ACHN (cell line): ENCODE data around the gene MORN1.
A peak's percentile ranks its signal among the peaks of the same experiment; 100 is the strongest.

ENCODE experiments used
- DNase-seq: peaks from one replicate; pipeline ENCODE4 v3.0.0-alpha.2; 2015
- in situ Hi-C: cut with HindIII; loops from 2 replicates; pipeline ENCODE4 v1.10.0; 2017; ENCODE audit warnings: low sequenced_read_pairs, low pct_ligation_motif_present, low pct_unique_long_range_greater_than_20kb

Gene MORN1

GRCh38 chr1:2427051-2427450, 35.7 kb upstream of the MORN1 start:
- DNase-seq, result no peak
- in situ Hi-C loops, result no loop called here

- DNase-seq, result no peak
- in situ Hi-C loops, result no loop called here
Measured at GRCh38 chr1:2426540-2426939, 35.2 kb upstream of the MORN1 start.

DNA sequence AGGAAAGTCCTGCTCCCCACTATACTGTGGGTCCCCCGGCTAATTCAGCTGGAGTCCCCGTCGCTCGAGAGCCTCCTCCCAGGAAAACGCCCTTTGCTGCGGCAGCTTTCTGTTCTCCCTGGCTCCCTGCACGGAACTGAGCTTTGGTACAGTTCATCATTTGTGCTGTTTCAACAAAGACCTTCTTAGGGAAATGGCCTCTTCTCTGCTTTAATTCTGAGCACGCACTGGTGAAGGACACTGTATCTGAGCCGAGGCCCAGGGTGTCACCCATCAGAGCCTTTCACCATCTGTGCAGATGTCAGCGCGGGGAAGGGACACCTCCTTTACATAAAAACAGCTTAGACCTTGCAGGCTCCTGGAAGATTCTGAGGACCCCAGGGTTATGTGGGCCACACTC, 34.5 kb upstream of the MORN1 start:
- in situ Hi-C loops, result no loop called here
- DNase-seq, result no peak

GRCh38 chr1:2422523-2422922, 31.2 kb upstream of the MORN1 start:
- in situ Hi-C loops, result loop anchor here (25.0 kb wide), 1 partner anchor 90 kb away; no protein-coding TSS in a partner anchor
- no peak for DNase-seq

DNA sequence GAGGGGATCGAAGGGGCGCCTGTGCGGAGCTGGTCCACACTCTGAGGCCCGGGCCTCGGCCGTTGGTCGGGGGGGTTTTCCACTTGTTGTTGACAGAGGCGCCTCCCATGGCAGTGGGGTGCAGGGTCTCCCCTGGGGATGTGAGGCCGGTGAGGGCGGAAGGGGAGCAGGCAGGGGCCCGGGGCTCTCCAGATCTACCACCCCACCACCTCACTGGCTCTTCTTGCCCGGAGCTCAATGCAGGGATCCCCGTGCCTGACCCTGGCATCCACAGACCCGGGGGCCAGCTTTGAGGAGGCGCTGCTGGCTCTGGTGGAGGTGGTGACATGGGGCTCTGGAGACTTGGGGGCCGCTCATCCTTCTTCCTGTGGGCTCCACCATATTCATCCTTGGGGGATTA, 28.1 kb upstream of the MORN1 start:
- no peak for DNase-seq
- in situ Hi-C loops, result loop anchor here (25.0 kb wide), 1 partner anchor 93 kb away; no protein-coding TSS in a partner anchor

DNA sequence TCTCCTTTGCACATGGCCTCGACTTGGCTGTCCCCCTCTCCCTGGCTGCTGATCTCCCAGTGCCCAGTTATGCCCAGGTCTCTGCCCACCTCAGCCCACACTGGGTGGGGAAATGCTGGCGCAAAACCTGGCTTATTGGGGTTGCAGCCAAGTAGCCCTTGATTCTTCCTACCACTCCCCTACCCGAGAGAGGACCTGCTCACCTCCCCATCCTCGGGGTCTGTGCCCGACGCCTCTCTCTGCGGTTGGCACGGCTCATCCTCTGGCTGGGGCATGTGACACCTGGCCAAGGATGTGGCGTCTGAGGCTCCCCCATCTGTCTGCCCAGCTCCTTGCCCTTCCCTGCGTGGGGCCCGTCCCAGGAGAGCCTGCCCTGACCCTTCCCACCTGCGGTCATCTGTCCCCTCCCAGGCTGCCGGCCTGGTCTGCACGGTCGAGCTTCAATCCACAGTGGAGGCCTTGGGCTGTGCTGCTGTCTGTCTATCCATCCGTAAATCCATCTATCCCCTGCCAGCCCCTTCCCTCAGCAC, 27.5 kb upstream of the MORN1 start:
- in situ Hi-C loops, result loop anchor here (25.0 kb wide), 1 partner anchor 93 kb away; no protein-coding TSS in a partner anchor
- no peak for DNase-seq

DNA sequence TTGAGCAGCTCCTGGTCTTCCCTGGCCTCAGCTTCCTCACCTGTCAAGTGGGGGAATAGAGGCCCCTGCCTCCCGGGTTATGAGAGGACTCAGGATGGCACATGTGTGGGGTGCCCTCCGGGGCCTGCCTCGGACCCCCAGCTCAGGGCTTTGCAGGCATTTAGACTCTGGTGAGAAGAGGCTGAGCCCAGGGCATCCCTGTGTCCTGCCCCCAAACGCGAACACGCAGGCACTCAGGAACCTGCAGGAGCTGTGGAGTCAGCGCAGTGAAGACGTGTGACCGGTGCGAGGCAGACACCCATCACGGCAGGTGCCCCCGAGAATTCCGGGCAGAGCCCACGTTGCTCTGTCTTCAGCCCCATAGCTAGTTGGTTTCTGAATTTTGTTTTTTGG, 26.5 kb upstream of the MORN1 start:
- in situ Hi-C loops, result loop anchor here (25.0 kb wide), 1 partner anchor 94 kb away; no protein-coding TSS in a partner anchor
- no peak for DNase-seq

DNA sequence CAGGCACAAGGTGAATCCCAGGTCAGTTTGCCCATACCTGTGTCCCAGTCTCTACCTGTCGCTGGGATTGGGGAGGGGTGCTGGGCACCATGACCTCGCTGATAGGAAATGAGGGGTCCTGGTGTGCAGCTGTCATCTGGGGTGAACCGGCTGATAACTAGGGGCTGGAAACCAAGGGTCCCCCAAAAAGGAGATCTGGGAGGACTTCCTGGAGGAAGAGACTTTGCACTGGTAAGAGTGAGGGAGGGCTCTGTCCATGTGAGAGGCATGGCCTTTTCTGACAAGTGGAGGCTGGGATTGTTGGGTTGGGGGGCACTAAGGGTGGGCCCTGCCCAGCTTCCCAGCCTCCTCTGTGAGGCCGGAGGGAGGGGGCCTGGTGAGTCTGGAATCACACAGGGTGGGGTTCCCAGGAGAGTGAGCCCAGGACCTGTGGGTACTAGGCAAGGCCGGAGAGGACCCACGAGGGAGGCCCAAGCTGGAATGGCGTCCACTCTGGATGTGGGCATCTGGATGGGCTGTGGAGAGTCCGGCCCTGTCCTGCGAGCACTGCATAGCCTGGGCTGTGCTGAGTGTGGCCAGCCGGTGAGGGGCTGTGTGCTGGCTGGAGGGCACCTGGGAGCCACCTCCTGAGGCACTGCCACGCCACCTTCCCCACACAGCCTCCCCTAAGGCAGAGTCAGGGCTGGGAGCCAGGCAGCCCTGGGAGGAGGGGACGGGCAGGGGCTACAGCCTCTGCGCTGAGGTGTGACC, 25.9 kb upstream of the MORN1 start:
- in situ Hi-C loops, result loop anchor here (25.0 kb wide), 1 partner anchor 95 kb away; no protein-coding TSS in a partner anchor
- DNase-seq, result no peak

GRCh38 chr1:2416403-2416802, 25.0 kb upstream of the MORN1 start:
- no peak for DNase-seq
- in situ Hi-C loops, result loop anchor here (25.0 kb wide), 1 partner anchor 96 kb away; no protein-coding TSS in a partner anchor

DNA sequence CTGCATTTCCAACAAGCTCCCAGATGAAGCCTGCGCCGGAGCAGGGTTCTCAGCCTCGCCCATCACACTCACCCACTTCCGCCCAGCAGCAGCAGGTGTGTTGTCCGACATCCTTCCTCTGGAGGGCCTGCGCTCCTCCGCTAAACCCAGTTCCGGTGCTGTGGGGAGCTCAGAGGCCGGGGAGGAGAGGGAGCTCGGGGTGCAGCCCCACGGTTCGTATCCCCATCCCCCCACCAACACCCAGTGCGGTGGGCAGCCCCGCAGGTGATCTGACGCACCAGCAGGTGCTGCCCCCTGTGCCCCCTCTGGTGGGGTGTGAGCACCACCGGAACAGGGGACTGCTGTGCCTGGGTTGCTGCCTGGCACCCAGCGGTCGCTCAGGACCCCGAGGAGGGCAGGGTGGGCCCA, 24.5 kb upstream of the MORN1 start:
- in situ Hi-C loops, result loop anchor here (25.0 kb wide), 1 partner anchor 96 kb away; no protein-coding TSS in a partner anchor
- no peak for DNase-seq

- DNase-seq, result no peak
- in situ Hi-C loops, result loop anchor here (25.0 kb wide), 1 partner anchor 97 kb away; no protein-coding TSS in a partner anchor
Measured at GRCh38 chr1:2415337-2415736, 24.0 kb upstream of the MORN1 start.

DNA sequence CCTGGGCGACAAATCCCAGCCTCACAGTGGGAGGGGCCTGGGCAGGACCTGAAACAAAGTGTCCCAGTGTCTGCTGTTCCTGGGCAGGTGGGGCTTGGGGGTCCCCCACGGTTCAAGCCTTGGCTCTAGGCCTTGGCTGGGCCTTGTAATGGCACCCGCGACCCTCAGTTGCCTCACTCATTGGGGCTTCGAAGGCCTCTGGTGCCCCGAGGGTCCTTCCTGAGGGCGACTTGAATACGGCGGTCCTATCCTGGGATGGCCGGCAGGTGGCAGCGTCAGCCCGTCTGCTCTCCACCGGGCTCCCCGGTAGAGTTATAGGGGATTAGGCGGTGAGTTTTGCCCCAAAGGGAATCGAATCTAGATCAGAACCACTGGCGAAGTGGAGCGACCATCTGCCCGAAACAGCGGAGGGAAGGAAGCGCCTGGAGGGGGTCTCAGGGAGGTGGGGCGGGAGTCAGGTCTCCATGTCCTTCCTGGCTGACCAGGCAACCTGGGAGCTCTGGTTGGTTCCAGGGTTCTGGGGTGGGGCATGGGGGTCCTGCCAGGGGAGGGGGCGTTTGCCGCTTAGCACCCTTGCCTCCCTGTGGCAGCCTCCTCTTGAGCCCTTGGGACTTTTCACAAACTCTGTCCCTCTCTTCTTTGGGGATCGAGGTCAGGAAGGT, 23.1 kb upstream of the MORN1 start:
- DNase-seq, result peak; percentile 47
- in situ Hi-C loops, result loop anchor here (25.0 kb wide), 1 partner anchor 98 kb away; no protein-coding TSS in a partner anchor

- DNase-seq, result peak; percentile 11
- in situ Hi-C loops, result loop anchor here (25.0 kb wide), 1 partner anchor 99 kb away; no protein-coding TSS in a partner anchor
Measured at GRCh38 chr1:2413495-2414296, 22.3 kb upstream of the MORN1 start.

GRCh38 chr1:2412773-2413494, 21.6 kb upstream of the MORN1 start:
- in situ Hi-C loops, result loop anchor here (25.0 kb wide), 1 partner anchor 99 kb away; no protein-coding TSS in a partner anchor

DNA sequence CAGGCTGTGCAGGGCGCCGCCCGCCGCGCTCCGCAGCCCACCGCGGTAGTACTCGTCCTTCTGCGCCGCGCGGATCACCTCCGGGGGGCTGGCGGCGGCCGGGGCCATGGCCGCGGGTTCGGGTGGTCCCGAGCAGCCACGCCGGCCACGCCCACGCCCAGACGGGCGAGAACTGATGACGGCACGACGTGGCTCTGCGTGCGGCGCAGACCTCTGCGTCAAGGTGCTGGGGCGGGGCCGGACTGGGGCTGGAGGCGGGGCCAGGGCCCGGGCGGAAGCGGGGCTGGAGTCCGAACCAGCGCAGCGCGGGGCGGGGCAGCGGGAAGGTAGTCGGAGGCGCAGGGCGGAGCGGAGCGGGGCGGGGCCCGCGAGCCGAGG, 21.0 kb upstream of the MORN1 start, which contains the start of gene PEX10:
Gene PEX10 (minus strand): TSS at position 170 of the 378 bp plus-strand sequence. CDS start 62 bp downstream, at position 108.
- in situ Hi-C loops, result loop anchor here (25.0 kb wide), 1 partner anchor 100 kb away; no protein-coding TSS in a partner anchor
- peak; percentile 93 for DNase-seq

More at GRCh38 chr1:2412773-2413494, 21.6 kb upstream of the MORN1 start:
- DNase-seq, result peak; percentile 55

GRCh38 chr1:2411801-2412394, 20.5 kb upstream of the MORN1 start:
- in situ Hi-C loops, result loop anchor here (25.0 kb wide), 1 partner anchor 100 kb away; no protein-coding TSS in a partner anchor
- no peak for DNase-seq

DNA sequence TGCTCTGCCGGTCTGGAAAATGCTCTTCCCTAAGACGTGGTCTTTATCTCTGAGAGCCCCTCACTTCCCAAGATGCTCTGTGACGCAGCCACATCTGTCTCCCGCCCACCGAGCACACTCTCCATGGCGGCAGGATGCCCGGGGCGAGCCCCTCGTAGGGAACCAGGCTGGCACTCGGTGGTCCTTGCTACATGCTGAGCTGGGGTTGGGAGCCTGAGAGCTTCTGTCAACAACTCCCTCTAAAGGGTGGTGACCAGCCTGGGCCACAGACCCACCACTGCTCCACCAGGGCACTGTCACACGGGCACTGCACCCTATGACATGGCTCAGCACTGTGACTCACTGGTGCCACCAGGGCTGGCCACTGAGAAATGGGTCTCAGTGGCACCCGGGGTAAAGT, 18.4 kb upstream of the MORN1 start:
- in situ Hi-C loops, result loop anchor here (25.0 kb wide), 1 partner anchor 103 kb away; no protein-coding TSS in a partner anchor
- DNase-seq, result no peak
